HepG2 (cell line): ENCODE data around the gene LTC4S. TPM values are rescaled to one million over a fixed set of nuclear protein-coding genes. Genes with fewer than 3 reads are reported as not detected.

Experiments used
- AKAP8 ChIP-seq: sonication (generic); formaldehyde crosslinking; IDR thresholded peaks from 2 replicates; pipeline ENCODE4 v1.5.1; 2020; ENCODE audit warnings: mild to moderate bottlenecking, missing genetic modification reagents
- ATF5 ChIP-seq: sonication (generic); formaldehyde crosslinking; IDR thresholded peaks from 2 replicates; pipeline ENCODE4 v1.4.0; 2020; ENCODE audit warnings: mild to moderate bottlenecking, low read depth, missing genetic modification reagents
- KDM5B ChIP-seq: sonication (generic); formaldehyde crosslinking; IDR thresholded peaks from 2 replicates; pipeline ENCODE4 v1.4.0; 2020; ENCODE audit warnings: missing genetic modification reagents, mild to moderate bottlenecking, borderline replicate concordance
- LBX2 ChIP-seq: sonication (generic); formaldehyde crosslinking; IDR thresholded peaks from 2 replicates; pipeline ENCODE4 v1.5.0; 2020; ENCODE audit warnings: missing genetic modification reagents, mild to moderate bottlenecking, borderline replicate concordance
- MYC ChIP-seq: sonication (generic); formaldehyde crosslinking; IDR thresholded peaks from 2 replicates; pipeline ENCODE4 v1.9.0; 2021; ENCODE audit warnings: missing genetic modification reagents, borderline replicate concordance
- NFAT5 ChIP-seq: sonication (generic); formaldehyde crosslinking; IDR thresholded peaks from 2 replicates; pipeline ENCODE4 v1.4.0; 2020; ENCODE audit warnings: missing genetic modification reagents
- NFIC ChIP-seq: IDR thresholded peaks from 2 replicates; pipeline ENCODE4 v1.6.1; 2012; ENCODE audit warnings: mild to moderate bottlenecking, low read length, inconsistent platforms
- RAD51 ChIP-seq: fragments of 450-650 bp; IDR thresholded peaks from 2 replicates; pipeline ENCODE4 v1.6.1; 2016; ENCODE audit warnings: borderline replicate concordance
- RBAK ChIP-seq: sonication (generic); formaldehyde crosslinking; IDR thresholded peaks from 2 replicates; pipeline ENCODE4 v1.5.1; 2020; ENCODE audit warnings: mild to moderate bottlenecking, missing genetic modification reagents
- TSC22D2 ChIP-seq: sonication (generic); formaldehyde crosslinking; IDR thresholded peaks from 2 replicates; pipeline ENCODE4 v1.5.1; 2020; ENCODE audit warnings: missing genetic modification reagents, mild to moderate bottlenecking, borderline replicate concordance
- USF2 ChIP-seq, 2 experiments: sonication (generic) in 1 of 2; formaldehyde crosslinking in 1 of 2; IDR thresholded peaks; 2 replicates each; pipeline versions ENCODE4 v1.5.1 to v1.6.1; 2011 to 2020; ENCODE audit warnings: borderline replicate concordance in 1 of 2, low read depth in 1 of 2, low read length in 1 of 2, mild to moderate bottlenecking in 1 of 2, missing genetic modification reagents in 1 of 2, moderate library complexity in 1 of 2
- ZNF232 ChIP-seq: sonication (generic); formaldehyde crosslinking; IDR thresholded peaks from 2 replicates; pipeline ENCODE4 v1.4.0; 2020; ENCODE audit warnings: missing genetic modification reagents, borderline replicate concordance
- ZSCAN30 ChIP-seq: sonication (generic); formaldehyde crosslinking; IDR thresholded peaks from 2 replicates; pipeline ENCODE4 v1.5.0; 2020; ENCODE audit warnings: mild to moderate bottlenecking, missing genetic modification reagents
- polyA plus RNA-seq, 8 experiments: library from polyadenylated mRNA; depleted of rRNA in 3 of 8; stranded (reverse) in 7 of 8; unstranded in 1 of 8; fragments of >200 nt; fragmentation: Illumina TruSeq in 4 of 8; extraction: Trizol in 4 of 8; gene quantifications; 2 replicates each; pipeline versions ENCODE4 v1.2.1 to v1.2.3, GENCODE V29; 2011 to 2016; ENCODE audit warnings: low read depth in 4 of 8, missing spikeins in 1 of 8, mixed read lengths in 1 of 8; ENCODE audit not compliant: insufficient read depth in 1 of 8
- total RNA-seq, 5 experiments: library from RNA; depleted of rRNA; stranded (reverse); fragments of >200 nt; fragmentation: Illumina TruSeq; extraction: Trizol; gene quantifications; 2 replicates each; pipeline ENCODE4 v1.2.3, GENCODE V29; 2016; ENCODE audit warnings: low read depth in 1 of 5

Gene LTC4S
- total and polyA plus RNA-seq, 2 of the 13 experiments (the other 11 are each of a cell fraction or from before 2014, with no cell fraction given): 0.35 TPM; not detected in 1

GRCh38 chr5:179819296-179820126 lies 25.7 kb downstream of the LTC4S start (continued):
- TF ChIP-seq NFAT5: peak; percentile 82
- TF ChIP-seq LBX2 (CRISPR knock-in tag): peak; percentile 59; the same call in 1 of the 2 replicates
- no peak for TF ChIP-seq NFIC
- TF ChIP-seq RBAK: 0 out of 2 replicates have a peak, but pooled peaks have one; percentile 61
- peak; percentile 61; the same call in 1 of the 2 replicates for TF ChIP-seq AKAP8 (CRISPR knock-in tag)
- TF ChIP-seq USF2 (IDR thresholded peaks at IDR 0.05; ENCODE audit: low read depth, low read length): no peak
- no peak; the same call in 1 of the 2 replicates for TF ChIP-seq USF2 (CRISPR knock-in tag; IDR thresholded peaks at IDR 0.05; ENCODE audit: borderline replicate concordance)
- 0 out of 2 replicates have a peak, but pooled peaks have one; percentile 33 for TF ChIP-seq TSC22D2 (CRISPR knock-in tag)
- no peak for TF ChIP-seq RAD51
- TF ChIP-seq ZNF232: peak; percentile 90
- no peak for TF ChIP-seq ATF5 (CRISPR knock-in tag)
- peak; percentile 70; the same call in 1 of the 2 replicates for TF ChIP-seq KDM5B (CRISPR knock-in tag)
- peak; percentile 91 for TF ChIP-seq MYC (CRISPR knock-in tag)
- TF ChIP-seq ZSCAN30 (CRISPR knock-in tag): 0 out of 2 replicates have a peak, but pooled peaks have one; percentile 34
